ENCODE data around the gene KCNB1. TPM values are rescaled to one million over a fixed set of nuclear protein-coding genes. Genes with fewer than 3 reads are reported as not detected.
"Not testable (repeated sequence)": the region's sequence is repeated elsewhere in the genome, so short reads cannot be mapped to it uniquely, and the experiment has no call there.

The KCNB1 gene
- total RNA-seq, 1 donor from 2014 or later: 2.1 TPM

- Histone ChIP-seq H3K27ac (ENCODE audit: low read depth, low read length) (no peak overlapping the region), H3K36me3 (ENCODE audit: control insufficient read depth in 3 of 3, insufficient read depth in 3 of 3, low read length in 3 of 3) (no peaks in the 10 kb centered on the region), H3K9me3 (ENCODE audit: control insufficient read depth in 3 of 3, low read length in 3 of 3) (no peaks in the 10 kb centered on the region), H3K9ac (ENCODE audit: low read depth in 1 of 3, low read length in 3 of 3) (no peak overlapping the region), H3K4me1 (ENCODE audit: control insufficient read depth in 3 of 3, insufficient read depth in 3 of 3, low read length in 3 of 3) (peaks cover 14 to 15% (median 14%) of the 10 kb centered on the region in 3 donors), H3K27me3 (ENCODE audit: control insufficient read depth in 3 of 3, insufficient read depth in 3 of 3, low read length in 3 of 3) (peaks cover 34 to 37% (median 36%) of the 10 kb centered on the region in 3 donors), H3K4me3 (ENCODE audit: low read length in 3 of 3) (peak overlapping the region in 2 of 3 donors; percentile 54 to 73)
Measured at GRCh38 chr20:49318091-49318429, 164.4 kb downstream of the KCNB1 start.

- no peak overlapping the region for H3K4me3 ChIP-seq (ENCODE audit: low read length in 3 of 3)
- no peak overlapping the region for H3K27ac ChIP-seq (ENCODE audit: low read depth, low read length)
- peaks cover 34 to 37% (median 36%) of the 10 kb centered on the region in 3 donors for H3K27me3 ChIP-seq (ENCODE audit: control insufficient read depth in 3 of 3, insufficient read depth in 3 of 3, low read length in 3 of 3)
- H3K36me3 ChIP-seq (ENCODE audit: control insufficient read depth in 3 of 3, insufficient read depth in 3 of 3, low read length in 3 of 3): no peaks in the 10 kb centered on the region
- H3K9me3 ChIP-seq (ENCODE audit: control insufficient read depth in 3 of 3, low read length in 3 of 3): no peaks in the 10 kb centered on the region
- no peak overlapping the region for H3K9ac ChIP-seq (ENCODE audit: low read depth in 1 of 3, low read length in 3 of 3)
- peaks cover 14 to 15% (median 14%) of the 10 kb centered on the region in 3 donors for H3K4me1 ChIP-seq (ENCODE audit: control insufficient read depth in 3 of 3, insufficient read depth in 3 of 3, low read length in 3 of 3)
Measured at GRCh38 chr20:49316704-49317103, 165.8 kb downstream of the KCNB1 start.

GRCh38 chr20:49315580-49315979, 166.9 kb downstream of the KCNB1 start:
- no peak overlapping the region for H3K9ac ChIP-seq (ENCODE audit: low read depth in 1 of 3, low read length in 3 of 3)
- H3K4me3 ChIP-seq (ENCODE audit: low read length in 3 of 3): no peak overlapping the region
- H3K27me3 ChIP-seq (ENCODE audit: control insufficient read depth in 3 of 3, insufficient read depth in 3 of 3, low read length in 3 of 3): peaks cover 26 to 32% (median 27%) of the 10 kb centered on the region in 3 donors
- no peak overlapping the region for H3K27ac ChIP-seq (ENCODE audit: low read depth, low read length)
- no peaks in the 10 kb centered on the region for H3K36me3 ChIP-seq (ENCODE audit: control insufficient read depth in 3 of 3, insufficient read depth in 3 of 3, low read length in 3 of 3)
- H3K9me3 ChIP-seq (ENCODE audit: control insufficient read depth in 3 of 3, low read length in 3 of 3): peaks cover 0 to 2% (median 1%) of the 10 kb centered on the region in 3 donors
- H3K4me1 ChIP-seq (ENCODE audit: control insufficient read depth in 3 of 3, insufficient read depth in 3 of 3, low read length in 3 of 3): peaks cover 14 to 15% (median 14%) of the 10 kb centered on the region in 3 donors

GRCh38 chr20:49314052-49314451, 168.4 kb downstream of the KCNB1 start:
- H3K4me1 ChIP-seq (ENCODE audit: control insufficient read depth in 3 of 3, insufficient read depth in 3 of 3, low read length in 3 of 3): peaks cover 10 to 11% (median 11%) of the 10 kb centered on the region in 3 donors
- H3K9me3 ChIP-seq (ENCODE audit: control insufficient read depth in 3 of 3, low read length in 3 of 3): not testable (repeated sequence)
- peaks cover 14 to 17% (median 16%) of the 10 kb centered on the region in 3 donors for H3K27me3 ChIP-seq (ENCODE audit: control insufficient read depth in 3 of 3, insufficient read depth in 3 of 3, low read length in 3 of 3)

More at GRCh38 chr20:49314052-49314451, 168.4 kb downstream of the KCNB1 start:
- not testable (repeated sequence) for H3K27ac ChIP-seq (ENCODE audit: low read depth, low read length); H3K4me3 ChIP-seq (ENCODE audit: low read length in 3 of 3); H3K9ac ChIP-seq (ENCODE audit: low read depth in 1 of 3, low read length in 3 of 3); H3K36me3 ChIP-seq (ENCODE audit: control insufficient read depth in 3 of 3, insufficient read depth in 3 of 3, low read length in 3 of 3)

Other genes starting within 250 kb of the KCNB1 start
- 13.6 TPM for gene ZNFX1, start 204.6 kb downstream of the KCNB1 start, total RNA-seq
- 25.6 TPM for gene PTGIS, start 85.5 kb upstream of the KCNB1 start, total RNA-seq
- 14.6 TPM for gene B4GALT5, start 231.2 kb upstream of the KCNB1 start, total RNA-seq

Measured in skeletal muscle tissue (tissue), 4 donors.